H1 (cell line): Measurements from ENCODE around the gene SCO2. TPM values are rescaled to one million over a fixed set of nuclear protein-coding genes. Genes with fewer than 3 reads are reported as not detected.

Experiments used
- BCL11A ChIP-seq, 2 experiments: IDR thresholded peaks; one replicate each; pipeline ENCODE4 v1.6.1; 2011; ENCODE audit warnings: low read depth in 2 of 2, low read length in 2 of 2, mild to moderate bottlenecking in 2 of 2
- BRCA1 ChIP-seq: IDR thresholded peaks from 2 replicates; pipeline ENCODE4 v1.6.1; 2012; ENCODE audit warnings: low read depth, low read length, improper control_type of control experiment
- CBX8 ChIP-seq: fragments of 300-800, 300-1000 bp; sonication (generic); IDR thresholded peaks from 2 replicates; pipeline ENCODE4 v1.7.1; 2016; ENCODE audit warnings: low read depth, low read length, borderline replicate concordance
- CEBPB ChIP-seq: IDR thresholded peaks from 2 replicates; pipeline ENCODE4 v1.6.1; 2012; ENCODE audit warnings: low read depth, low read length
- CTBP2 ChIP-seq: IDR thresholded peaks from 2 replicates; pipeline ENCODE4 v1.7.0; 2011; ENCODE audit warnings: borderline replicate concordance, mild to moderate bottlenecking, moderate library complexity, mixed read lengths, low read length; ENCODE audit not compliant: insufficient read depth, insufficient read length
- EGR1 ChIP-seq: IDR thresholded peaks from 2 replicates; pipeline ENCODE4 v1.6.1; 2011; ENCODE audit warnings: low read depth, low read length, borderline replicate concordance
- KDM4A ChIP-seq: IDR thresholded peaks from one replicate; pipeline ENCODE4 v1.7.1; 2012; ENCODE audit warnings: low read depth, mild to moderate bottlenecking, moderate library complexity, low read length, inconsistent platforms; ENCODE audit not compliant: severe bottlenecking
- KDM5A ChIP-seq: fragments of 200-600 bp; IDR thresholded peaks from 2 replicates; pipeline ENCODE4 v1.7.1; 2012; ENCODE audit warnings: mild to moderate bottlenecking, low read length, inconsistent platforms, mixed read lengths
- PHF8 ChIP-seq: fragments of 200-600 bp; sonication (generic); conservative IDR thresholded peaks from 2 replicates; pipeline ENCODE4 v1.7.1; 2012; ENCODE audit warnings: low read depth, mild to moderate bottlenecking, inconsistent platforms, low read length, moderate library complexity
- POLR2AphosphoS5 ChIP-seq: IDR thresholded peaks from 2 replicates; pipeline ENCODE4 v1.6.1; 2011; ENCODE audit warnings: low read depth, low read length
- POU5F1 ChIP-seq: IDR thresholded peaks from 2 replicates; pipeline ENCODE4 v1.6.1; 2011; ENCODE audit warnings: low read depth, mild to moderate bottlenecking, low read length, moderate library complexity
- RAD21 ChIP-seq, 2 experiments: IDR thresholded peaks in 1 of 2; conservative IDR thresholded peaks in 1 of 2; 2 replicates each; pipeline ENCODE4 v1.6.1; 2011; ENCODE audit warnings: low read depth in 2 of 2, low read length in 2 of 2, improper control_type of control experiment in 1 of 2, inconsistent platforms in 1 of 2, mild to moderate bottlenecking in 1 of 2, moderate library complexity in 1 of 2
- SIN3A ChIP-seq, 2 experiments: IDR thresholded peaks in 1 of 2; conservative IDR thresholded peaks in 1 of 2; 2 replicates each; pipeline ENCODE4 v1.6.1; 2011 to 2012; ENCODE audit warnings: low read length in 2 of 2, improper control_type of control experiment in 1 of 2, low read depth in 1 of 2, mild to moderate bottlenecking in 1 of 2
- SP4 ChIP-seq: IDR thresholded peaks from 2 replicates; pipeline ENCODE4 v1.6.1; 2012; ENCODE audit warnings: low read length, inconsistent platforms
- SRF ChIP-seq: IDR thresholded peaks from 2 replicates; pipeline ENCODE4 v1.6.1; 2011; ENCODE audit warnings: mild to moderate bottlenecking, low read depth, low read length, moderate library complexity
- TAF1 ChIP-seq: IDR thresholded peaks from 2 replicates; pipeline ENCODE4 v1.6.1; 2011; ENCODE audit warnings: mild to moderate bottlenecking, low read depth, low read length
- YY1 ChIP-seq: IDR thresholded peaks from 2 replicates; pipeline ENCODE4 v1.6.1; 2011; ENCODE audit warnings: low read depth, mild to moderate bottlenecking, low read length
- polyA plus RNA-seq, 7 experiments: library from polyadenylated mRNA; depleted of rRNA in 3 of 7; stranded (reverse) in 5 of 7; unstranded in 2 of 7; fragments of >200 nt in 5 of 7; fragments of 200-250 nt in 2 of 7; gene quantifications; 1 replicate in 5 of 7; 2 replicates in 1 of 7; 4 replicates in 1 of 7; pipeline versions ENCODE4 v1.2.1 to v1.2.3, GENCODE V29; 2011 to 2013; ENCODE audit warnings: missing spikeins in 2 of 7, mixed read lengths in 2 of 7
- total RNA-seq: library from RNA; stranded (reverse); fragmentation: NEBNext Ultra II Directional; extraction: Animal tissue kit (Norgen Biotek cat#: 25700); gene quantifications from 2 replicates; pipeline ENCODE4 v1.2.1, GENCODE V29; 2021
- TF ChIP-seq, protein P1 (sequence below): IDR thresholded peaks from 2 replicates; pipeline ENCODE4 v1.6.1; 2011; ENCODE audit warnings: low read depth, mild to moderate bottlenecking, low read length; ENCODE audit not compliant: insufficient read depth
- TF ChIP-seq, protein P2 (sequence below): IDR thresholded peaks from 2 replicates; pipeline ENCODE4 v1.6.1; 2011; ENCODE audit warnings: low read length, improper control_type of control experiment
- TF ChIP-seq, protein P3 (sequence below): IDR thresholded peaks from 2 replicates; pipeline ENCODE4 v1.6.1; 2012; ENCODE audit warnings: low read length, inconsistent platforms

The SCO2 gene
- total and polyA plus RNA-seq, 2 of the 8 experiments (the other 6 are each of a cell fraction or from before 2014, with no cell fraction given) = 2.0 TPM; not detected in 1

DNA sequence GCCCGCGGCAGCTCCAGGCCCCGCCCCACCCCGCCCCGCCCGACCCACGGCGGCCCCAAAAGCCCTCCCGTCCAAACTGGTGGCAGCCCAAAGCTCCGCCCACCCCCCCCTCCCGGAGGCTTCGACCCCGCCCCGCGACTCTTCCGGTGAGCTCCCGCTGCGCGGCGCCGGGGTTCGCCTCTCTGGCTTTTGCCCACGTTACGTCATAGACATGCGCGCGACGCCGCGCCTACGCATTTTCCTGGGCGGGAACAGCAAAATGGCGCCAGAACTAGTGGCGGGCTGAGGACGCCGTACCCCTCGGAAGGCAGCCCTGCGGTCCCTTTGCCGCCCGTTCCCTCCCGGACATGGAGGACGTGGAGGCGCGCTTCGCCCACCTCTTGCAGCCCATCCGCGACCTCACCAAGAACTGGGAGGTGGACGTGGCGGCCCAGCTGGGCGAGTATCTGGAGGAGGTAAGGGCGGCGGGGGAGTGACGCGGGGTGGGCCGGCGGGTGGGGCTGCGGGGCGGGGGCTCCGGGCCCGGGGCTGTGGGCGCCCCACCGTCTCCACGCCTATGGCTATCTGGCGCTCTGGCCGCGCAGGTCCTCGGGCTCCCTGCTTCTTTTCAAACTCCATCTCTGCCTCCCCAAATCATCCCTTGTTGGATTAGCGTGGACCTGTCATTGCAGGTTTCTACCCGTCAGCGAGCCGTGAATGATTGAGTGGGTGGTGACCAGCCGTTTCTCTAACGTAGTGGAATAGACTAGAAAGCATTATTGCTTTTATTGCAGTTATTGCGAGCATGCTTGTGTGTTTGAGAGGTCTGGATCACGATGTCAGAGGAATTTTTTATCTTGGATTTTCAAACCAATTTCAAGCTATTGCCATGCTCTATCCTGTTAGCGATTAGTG, 17.2 kb downstream of the SCO2 start, which contains the start of gene NCAPH2 (continued):
- peak; percentile 49 to 66; a peak in 1 of 4 replicates for TF ChIP-seq SIN3A (conservative IDR thresholded peaks at IDR 0.05 in 1 of 2, IDR thresholded peaks at IDR 0.05 in 1 of 2; ENCODE audit: low read depth in 1 of 2, low read length in 2 of 2)
- peak; percentile 13; the same call in 1 of the 2 replicates for TF ChIP-seq BRCA1
- TF ChIP-seq, protein P1, sequence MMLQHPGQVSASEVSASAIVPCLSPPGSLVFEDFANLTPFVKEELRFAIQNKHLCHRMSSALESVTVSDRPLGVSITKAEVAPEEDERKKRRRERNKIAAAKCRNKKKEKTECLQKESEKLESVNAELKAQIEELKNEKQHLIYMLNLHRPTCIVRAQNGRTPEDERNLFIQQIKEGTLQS = peak; percentile 83
- TF ChIP-seq POLR2AphosphoS5 = peak; percentile 97
- TF ChIP-seq CBX8 = no peak
- peak; percentile 98 for TF ChIP-seq YY1
- peak; percentile 38; the same call in 1 of the 2 replicates for TF ChIP-seq CEBPB
- TF ChIP-seq SRF = peak; percentile 79
- TF ChIP-seq, protein P2, sequence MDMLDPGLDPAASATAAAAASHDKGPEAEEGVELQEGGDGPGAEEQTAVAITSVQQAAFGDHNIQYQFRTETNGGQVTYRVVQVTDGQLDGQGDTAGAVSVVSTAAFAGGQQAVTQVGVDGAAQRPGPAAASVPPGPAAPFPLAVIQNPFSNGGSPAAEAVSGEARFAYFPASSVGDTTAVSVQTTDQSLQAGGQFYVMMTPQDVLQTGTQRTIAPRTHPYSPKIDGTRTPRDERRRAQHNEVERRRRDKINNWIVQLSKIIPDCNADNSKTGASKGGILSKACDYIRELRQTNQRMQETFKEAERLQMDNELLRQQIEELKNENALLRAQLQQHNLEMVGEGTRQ = no peak
- no peak for TF ChIP-seq RAD21 (IDR thresholded peaks at IDR 0.05 in 1 of 2, conservative IDR thresholded peaks at IDR 0.05 in 1 of 2; ENCODE audit: low read depth in 2 of 2, low read length in 2 of 2)
- peak; percentile 42 for TF ChIP-seq KDM4A
- no peak for TF ChIP-seq CTBP2
- TF ChIP-seq KDM5A = peak; percentile 99
- no peak for TF ChIP-seq SP4
- no peak for TF ChIP-seq POU5F1
- no peak for TF ChIP-seq BCL11A (IDR thresholded peaks at IDR 0.05; ENCODE audit: low read depth in 2 of 2, low read length in 2 of 2)
- TF ChIP-seq, protein P3, sequence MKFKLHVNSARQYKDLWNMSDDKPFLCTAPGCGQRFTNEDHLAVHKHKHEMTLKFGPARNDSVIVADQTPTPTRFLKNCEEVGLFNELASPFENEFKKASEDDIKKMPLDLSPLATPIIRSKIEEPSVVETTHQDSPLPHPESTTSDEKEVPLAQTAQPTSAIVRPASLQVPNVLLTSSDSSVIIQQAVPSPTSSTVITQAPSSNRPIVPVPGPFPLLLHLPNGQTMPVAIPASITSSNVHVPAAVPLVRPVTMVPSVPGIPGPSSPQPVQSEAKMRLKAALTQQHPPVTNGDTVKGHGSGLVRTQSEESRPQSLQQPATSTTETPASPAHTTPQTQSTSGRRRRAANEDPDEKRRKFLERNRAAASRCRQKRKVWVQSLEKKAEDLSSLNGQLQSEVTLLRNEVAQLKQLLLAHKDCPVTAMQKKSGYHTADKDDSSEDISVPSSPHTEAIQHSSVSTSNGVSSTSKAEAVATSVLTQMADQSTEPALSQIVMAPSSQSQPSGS = peak; percentile 46; the same call in 1 of the 2 replicates
- TF ChIP-seq TAF1 = peak; percentile 99
- peak; percentile 94 for TF ChIP-seq EGR1
- TF ChIP-seq PHF8 = peak; percentile 97
